Gastrocnemius medialis (tissue), 4 donors: ENCODE data around the gene HK1. TPM values are rescaled to one million over a fixed set of nuclear protein-coding genes. Genes with fewer than 3 reads are reported as not detected.
"Not testable (repeated sequence)": the region's sequence is repeated elsewhere in the genome, so short reads cannot be mapped to it uniquely, and the experiment has no call there.

Experiments
- ATAC-seq, 2 donors: fragments of 150-250 bp; one replicate each; pipeline ENCODE4 v1.9.1; 2016
- DNase-seq, 2 donors: peaks; one replicate each; pipeline ENCODE4 v3.0.0-alpha.2; 2019
- H3K27ac ChIP-seq, 4 donors: fragments of 200-600 bp; sonication (generic); 1 replicate in 1 of 4; 2 replicates in 3 of 4; pipeline ENCODE4 v1.5.1; 2016 to 2018; ENCODE audit warnings: mild to moderate bottlenecking in 2 of 4, moderate library complexity in 1 of 4
- H3K27me3 ChIP-seq, 3 donors: fragments of 200-600 bp; sonication (generic) in 2 of 3; 1 replicate in 1 of 3; 2 replicates in 2 of 3; pipeline versions ENCODE4 v1.5.1 to v1.6.0; 2016 to 2019; ENCODE audit warnings: mild to moderate bottlenecking in 1 of 3, moderate library complexity in 1 of 3
- H3K36me3 ChIP-seq, 2 donors: fragments of 200-600 bp; sonication (generic) in 1 of 2; one replicate each; pipeline ENCODE4 v1.5.1; 2017 to 2018
- H3K4me1 ChIP-seq, 2 donors: fragments of 200-600 bp; sonication (generic) in 1 of 2; one replicate each; pipeline ENCODE4 v1.5.1; 2016 to 2017; ENCODE audit warnings: mild to moderate bottlenecking in 2 of 2
- H3K4me3 ChIP-seq, 4 donors: fragments of 200-600 bp; sonication (generic) in 3 of 4; 1 replicate in 1 of 4; 2 replicates in 3 of 4; pipeline ENCODE4 v1.5.1; 2016 to 2019; ENCODE audit warnings: mild to moderate bottlenecking in 2 of 4
- H3K9me3 ChIP-seq, 3 donors: fragments of 200-600 bp; sonication (generic) in 2 of 3; 1 replicate in 1 of 3; 2 replicates in 2 of 3; pipeline ENCODE4 v1.5.1; 2016 to 2019
- POLR2A ChIP-seq, 2 donors: fragments of 450-650 bp; IDR thresholded peaks; one replicate each; pipeline ENCODE4 v1.6.1; 2017; ENCODE audit warnings: antibody characterized with exemption in 2 of 2, mild to moderate bottlenecking in 2 of 2, moderate library complexity in 2 of 2
- in situ Hi-C, 4 donors: fragments of 200-750 bp; cut with MboI; loops; one replicate each; pipeline versions ENCODE4 v1.15.0 to v1.8.0; 2017; ENCODE audit warnings: low sequenced_read_pairs in 4 of 4
- intact Hi-C: fragments of 100-400 bp; cut with DNase I; formaldehyde crosslinking; loops from one replicate; pipeline ENCODE4 v1.15.1; 2023; ENCODE audit warnings: low total_unique reads
- total RNA-seq, 4 donors: library from RNA; depleted of rRNA; stranded (reverse); fragments of >200 nt; gene quantifications; one replicate each; pipeline versions ENCODE4 v1.1.0 to v1.2.3, GENCODE V29; 2016
- TF ChIP-seq, protein P1 (sequence below), 5 experiments: fragments of 450-650 bp in 3 of 5; fragments of 200-600 bp in 2 of 5; sonication (generic) in 2 of 5; IDR thresholded peaks in 4 of 5; conservative IDR thresholded peaks in 1 of 5; 1 replicate in 4 of 5; 2 replicates in 1 of 5; pipeline ENCODE4 v1.5.1; 2016 to 2019; ENCODE audit warnings: antibody characterized with exemption in 5 of 5, mild to moderate bottlenecking in 3 of 5, moderate library complexity in 3 of 5

Gene HK1
- total RNA-seq, 4 donors from 2014 or later = 168 to 331 (median 246) TPM

DNA sequence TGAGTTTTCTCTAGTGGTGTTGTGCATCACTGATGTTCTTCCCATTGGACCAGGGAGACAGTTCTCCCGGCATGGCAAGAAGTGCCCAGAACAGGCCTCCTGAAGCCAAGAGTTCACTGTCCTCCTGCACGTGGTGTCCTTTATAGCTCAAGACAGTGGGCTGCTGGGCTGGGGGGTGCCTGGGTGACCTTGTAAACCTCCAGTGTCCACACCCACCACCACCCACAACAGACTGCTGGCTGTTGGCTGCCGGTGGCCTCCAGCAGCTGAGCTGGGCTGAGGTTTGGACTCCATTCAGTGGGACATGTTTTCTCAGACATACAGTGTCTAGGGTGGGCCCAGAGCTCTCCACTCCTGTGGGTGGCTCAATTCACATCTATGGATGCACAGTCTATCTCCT lies 42.2 kb downstream of the HK1 start:
- peak overlapping the region; percentile 92 to 98 (median 96) for H3K27ac ChIP-seq
- DNase-seq (no peak), ATAC-seq (no peak)
- H3K27me3 ChIP-seq = no peaks in the 10 kb centered on the region
- TF ChIP-seq POLR2A (IDR thresholded peaks at IDR 0.05) = no peak
- TF ChIP-seq, protein P1, sequence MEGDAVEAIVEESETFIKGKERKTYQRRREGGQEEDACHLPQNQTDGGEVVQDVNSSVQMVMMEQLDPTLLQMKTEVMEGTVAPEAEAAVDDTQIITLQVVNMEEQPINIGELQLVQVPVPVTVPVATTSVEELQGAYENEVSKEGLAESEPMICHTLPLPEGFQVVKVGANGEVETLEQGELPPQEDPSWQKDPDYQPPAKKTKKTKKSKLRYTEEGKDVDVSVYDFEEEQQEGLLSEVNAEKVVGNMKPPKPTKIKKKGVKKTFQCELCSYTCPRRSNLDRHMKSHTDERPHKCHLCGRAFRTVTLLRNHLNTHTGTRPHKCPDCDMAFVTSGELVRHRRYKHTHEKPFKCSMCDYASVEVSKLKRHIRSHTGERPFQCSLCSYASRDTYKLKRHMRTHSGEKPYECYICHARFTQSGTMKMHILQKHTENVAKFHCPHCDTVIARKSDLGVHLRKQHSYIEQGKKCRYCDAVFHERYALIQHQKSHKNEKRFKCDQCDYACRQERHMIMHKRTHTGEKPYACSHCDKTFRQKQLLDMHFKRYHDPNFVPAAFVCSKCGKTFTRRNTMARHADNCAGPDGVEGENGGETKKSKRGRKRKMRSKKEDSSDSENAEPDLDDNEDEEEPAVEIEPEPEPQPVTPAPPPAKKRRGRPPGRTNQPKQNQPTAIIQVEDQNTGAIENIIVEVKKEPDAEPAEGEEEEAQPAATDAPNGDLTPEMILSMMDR (IDR thresholded peaks at IDR 0.05 in 4 of 5, conservative IDR thresholded peaks at IDR 0.05 in 1 of 5) = no peak
- H3K36me3 ChIP-seq = no peaks in the 10 kb centered on the region
- H3K4me3 ChIP-seq = peak overlapping the region in 3 of 4 donors; percentile 92 to 97 (median 96)
- in situ Hi-C loops (loop anchor here in 1 of 4 donors (10.0 kb wide), 1 partner anchor 64 kb away; no protein-coding TSS in a partner anchor), intact Hi-C loops (no loop called here)
- H3K9me3 ChIP-seq = no peaks in the 10 kb centered on the region
- H3K4me1 ChIP-seq = peaks cover 51 to 58% of the 10 kb centered on the region in 2 donors

GRCh38 chr10:69321039-69321715 lies 42.9 kb downstream of the HK1 start:
- Histone ChIP-seq H3K27ac (peak overlapping the region; percentile 92 to 98 (median 96)), H3K27me3 (no peaks in the 10 kb centered on the region), H3K36me3 (no peaks in the 10 kb centered on the region), H3K9me3 (no peaks in the 10 kb centered on the region), H3K4me1 (peaks cover 57 to 65% of the 10 kb centered on the region in 2 donors), H3K4me3 (no peak overlapping the region)
- TF ChIP-seq, protein P1 (IDR thresholded peaks at IDR 0.05 in 4 of 5, conservative IDR thresholded peaks at IDR 0.05 in 1 of 5) = no peak
- TF ChIP-seq POLR2A (IDR thresholded peaks at IDR 0.05) = no peak
- in situ Hi-C loops (loop anchor here in 1 of 4 donors (10.0 kb wide), 1 partner anchor 64 kb away; no protein-coding TSS in a partner anchor), intact Hi-C loops (no loop called here)
- DNase-seq (no peak), ATAC-seq (no peak)

DNA sequence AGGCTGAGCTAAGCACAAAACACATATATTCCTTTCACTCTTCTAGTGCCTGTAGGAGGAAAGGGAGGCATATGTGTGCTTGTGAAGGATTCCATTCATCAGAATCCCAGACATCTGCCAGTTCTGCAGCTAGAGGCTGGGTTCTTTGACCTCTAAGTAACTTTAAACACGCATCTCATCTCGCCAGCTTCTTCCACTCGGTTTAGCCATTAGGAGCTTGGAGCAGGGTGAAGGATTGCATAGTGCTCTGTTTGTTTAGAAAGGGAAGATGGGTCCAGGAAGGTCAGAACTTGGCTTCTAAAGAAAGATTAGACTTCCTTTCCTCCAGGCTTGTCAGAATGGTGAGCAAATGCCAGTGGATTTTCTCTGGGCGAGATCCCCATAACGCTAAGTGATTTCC lies 43.6 kb downstream of the HK1 start:
- no peak overlapping the region for H3K4me3 ChIP-seq
- ATAC-seq = no peak
- no peaks in the 10 kb centered on the region for H3K36me3 ChIP-seq
- no peak for DNase-seq
- H3K9me3 ChIP-seq = no peaks in the 10 kb centered on the region
- no peaks in the 10 kb centered on the region for H3K27me3 ChIP-seq
- peak overlapping the region; percentile 92 to 98 (median 96) for H3K27ac ChIP-seq
- in situ Hi-C loops = loop anchor here in 1 of 4 donors (10.0 kb wide), 1 partner anchor 63 kb away; no protein-coding TSS in a partner anchor
- H3K4me1 ChIP-seq = peaks cover 64 to 72% of the 10 kb centered on the region in 2 donors
- TF ChIP-seq, protein P1 (IDR thresholded peaks at IDR 0.05 in 4 of 5, conservative IDR thresholded peaks at IDR 0.05 in 1 of 5) = no peak
- TF ChIP-seq POLR2A (IDR thresholded peaks at IDR 0.05) = no peak
- intact Hi-C loops = no loop called here

DNA sequence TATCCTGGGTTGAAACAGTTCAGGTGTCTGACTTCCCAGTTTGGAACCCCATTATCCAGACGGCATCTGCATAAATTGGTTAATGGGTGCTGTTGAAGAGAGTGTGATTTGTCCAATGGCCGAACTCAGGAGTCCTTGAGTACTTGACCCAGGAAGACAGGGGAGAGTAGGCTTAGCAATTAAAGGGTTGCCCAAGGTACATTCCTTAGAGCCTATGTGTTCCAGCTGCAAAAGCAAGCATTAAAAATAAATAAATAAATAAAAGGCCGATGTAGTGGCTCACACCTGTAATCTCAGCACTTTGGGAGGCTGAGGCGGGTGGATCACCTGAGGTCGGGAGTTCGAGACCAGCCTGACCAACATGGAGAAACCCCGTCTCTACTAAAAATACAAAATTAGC lies 44.0 kb downstream of the HK1 start:
- in situ Hi-C loops = loop anchor here in 1 of 4 donors (10.0 kb wide), 1 partner anchor 62 kb away; no protein-coding TSS in a partner anchor
- Histone ChIP-seq H3K27ac (peak overlapping the region; percentile 92 to 98 (median 96)), H3K4me1 (peaks cover 69 to 77% of the 10 kb centered on the region in 2 donors)
- H3K27me3 ChIP-seq, H3K9me3 ChIP-seq, intact Hi-C loops, H3K36me3 ChIP-seq, ATAC-seq, DNase-seq, H3K4me3 ChIP-seq: not testable (repeated sequence)

GRCh38 chr10:69323622-69324021 lies 45.3 kb downstream of the HK1 start:
- in situ Hi-C loops = loop anchor here in 1 of 4 donors (10.0 kb wide), 1 partner anchor 61 kb away; no protein-coding TSS in a partner anchor
- intact Hi-C loops = no loop called here
- no peaks in the 10 kb centered on the region for H3K9me3 ChIP-seq
- peak overlapping the region; percentile 53 to 97 (median 64) for H3K27ac ChIP-seq
- peaks cover 73 to 81% of the 10 kb centered on the region in 2 donors for H3K4me1 ChIP-seq
- no peak for ATAC-seq
- H3K27me3 ChIP-seq = no peaks in the 10 kb centered on the region
- no peaks in the 10 kb centered on the region for H3K36me3 ChIP-seq
- no peak for DNase-seq
- H3K4me3 ChIP-seq = no peak overlapping the region
- TF ChIP-seq, protein P1 (IDR thresholded peaks at IDR 0.05 in 4 of 5, conservative IDR thresholded peaks at IDR 0.05 in 1 of 5) = no peak
- TF ChIP-seq POLR2A (IDR thresholded peaks at IDR 0.05) = no peak
